ENCODE results near the gene ATP1A3. TPM values are rescaled to one million over a fixed set of nuclear protein-coding genes. Genes with fewer than 3 reads are reported as not detected.

The ATP1A3 gene
- total RNA-seq, 4 donors from 2014 or later = 0.55 TPM; not detected in 3

- intact Hi-C loops (cut with DNase I; ENCODE audit: low total_unique reads) = no loop called here
- peaks cover 0 to 5% of the 10 kb centered on the region in 2 donors for H3K27me3 ChIP-seq
- TF ChIP-seq, protein P1, sequence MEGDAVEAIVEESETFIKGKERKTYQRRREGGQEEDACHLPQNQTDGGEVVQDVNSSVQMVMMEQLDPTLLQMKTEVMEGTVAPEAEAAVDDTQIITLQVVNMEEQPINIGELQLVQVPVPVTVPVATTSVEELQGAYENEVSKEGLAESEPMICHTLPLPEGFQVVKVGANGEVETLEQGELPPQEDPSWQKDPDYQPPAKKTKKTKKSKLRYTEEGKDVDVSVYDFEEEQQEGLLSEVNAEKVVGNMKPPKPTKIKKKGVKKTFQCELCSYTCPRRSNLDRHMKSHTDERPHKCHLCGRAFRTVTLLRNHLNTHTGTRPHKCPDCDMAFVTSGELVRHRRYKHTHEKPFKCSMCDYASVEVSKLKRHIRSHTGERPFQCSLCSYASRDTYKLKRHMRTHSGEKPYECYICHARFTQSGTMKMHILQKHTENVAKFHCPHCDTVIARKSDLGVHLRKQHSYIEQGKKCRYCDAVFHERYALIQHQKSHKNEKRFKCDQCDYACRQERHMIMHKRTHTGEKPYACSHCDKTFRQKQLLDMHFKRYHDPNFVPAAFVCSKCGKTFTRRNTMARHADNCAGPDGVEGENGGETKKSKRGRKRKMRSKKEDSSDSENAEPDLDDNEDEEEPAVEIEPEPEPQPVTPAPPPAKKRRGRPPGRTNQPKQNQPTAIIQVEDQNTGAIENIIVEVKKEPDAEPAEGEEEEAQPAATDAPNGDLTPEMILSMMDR (IDR thresholded peaks at IDR 0.05) = no peak
- no peak for TF ChIP-seq POLR2A (IDR thresholded peaks at IDR 0.05)
- H3K4me1 ChIP-seq = peaks cover 0 to under 1% of the 10 kb centered on the region in 2 donors
- no peaks in the 10 kb centered on the region for H3K36me3 ChIP-seq
- DNase-seq = no peak
- no peak overlapping the region for H3K4me3 ChIP-seq
- H3K9me3 ChIP-seq = no peaks in the 10 kb centered on the region
- no peak overlapping the region for H3K27ac ChIP-seq
Measured at GRCh38 chr19:41988947-41989346, 5.1 kb downstream of the ATP1A3 start.

DNA sequence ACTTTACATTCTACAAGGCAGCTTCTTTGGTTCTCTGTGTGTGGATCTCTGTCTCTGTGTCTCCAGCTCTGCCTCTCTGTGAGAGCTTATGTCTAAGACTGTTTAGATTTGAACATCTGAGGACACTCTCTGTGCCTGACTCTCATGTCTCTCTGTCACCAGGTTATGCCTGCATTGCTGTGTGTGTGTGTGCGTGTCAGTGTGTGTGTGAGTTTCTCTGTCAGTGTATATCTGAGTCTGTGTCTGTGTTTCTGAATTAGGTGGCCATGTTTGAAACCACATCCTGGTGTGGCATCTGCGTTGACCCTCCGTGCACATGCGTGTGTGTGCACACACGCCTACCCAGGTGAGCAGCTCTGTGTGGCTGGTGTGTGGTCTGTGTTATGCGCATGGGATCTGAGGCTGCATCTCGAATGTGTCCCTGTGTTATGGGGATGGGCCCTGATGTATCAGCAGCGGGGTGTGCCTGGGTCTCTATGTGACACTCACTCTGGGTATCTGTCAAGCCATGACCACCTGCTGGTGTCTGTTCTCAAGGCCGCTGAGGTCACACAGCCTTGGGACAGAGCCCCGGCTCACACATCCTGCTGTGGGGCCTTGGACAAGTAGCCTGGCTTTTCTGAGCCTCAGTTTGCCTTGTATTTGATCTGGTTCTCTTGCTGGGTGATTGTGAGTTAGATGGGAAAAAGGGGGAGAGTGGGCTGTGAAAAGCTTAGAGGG lies 6.7 kb downstream of the ATP1A3 start:
- Histone ChIP-seq H3K27ac (no peak overlapping the region), H3K27me3 (no peaks in the 10 kb centered on the region), H3K36me3 (no peaks in the 10 kb centered on the region), H3K4me3 (no peak overlapping the region), H3K9me3 (no peaks in the 10 kb centered on the region), H3K4me1 (no peaks in the 10 kb centered on the region)
- intact Hi-C loops (cut with DNase I; ENCODE audit: low total_unique reads) = no loop called here
- no peak for TF ChIP-seq POLR2A (IDR thresholded peaks at IDR 0.05)
- TF ChIP-seq, protein P1 (IDR thresholded peaks at IDR 0.05) = no peak
- no peak for DNase-seq

DNA sequence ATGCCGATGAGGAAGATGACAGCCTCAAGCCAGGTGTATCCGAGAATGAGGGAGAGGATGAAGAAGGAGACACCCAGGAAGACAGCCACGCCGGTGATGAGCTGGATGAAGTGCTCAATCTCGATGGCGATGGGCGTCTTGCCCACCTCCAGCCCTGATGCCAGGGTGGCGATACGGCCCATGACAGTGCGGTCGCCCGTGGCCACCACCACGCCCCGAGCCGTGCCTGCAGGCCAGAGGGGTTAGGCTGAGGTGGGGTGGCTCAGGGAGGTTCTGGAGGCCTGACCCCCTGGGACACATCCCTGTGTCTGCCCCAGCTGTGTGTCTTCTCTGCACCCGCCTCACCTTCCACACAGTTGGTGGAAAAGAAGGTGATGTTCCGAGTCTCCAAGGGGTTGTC lies 9.1 kb downstream of the ATP1A3 start:
- H3K27ac ChIP-seq = no peak overlapping the region
- no peak overlapping the region for H3K4me3 ChIP-seq
- intact Hi-C loops (cut with DNase I; ENCODE audit: low total_unique reads) = no loop called here
- H3K27me3 ChIP-seq = no peaks in the 10 kb centered on the region
- H3K36me3 ChIP-seq = no peaks in the 10 kb centered on the region
- no peak for DNase-seq
- TF ChIP-seq, protein P1 (IDR thresholded peaks at IDR 0.05) = no peak
- no peaks in the 10 kb centered on the region for H3K9me3 ChIP-seq
- H3K4me1 ChIP-seq = no peaks in the 10 kb centered on the region

DNA sequence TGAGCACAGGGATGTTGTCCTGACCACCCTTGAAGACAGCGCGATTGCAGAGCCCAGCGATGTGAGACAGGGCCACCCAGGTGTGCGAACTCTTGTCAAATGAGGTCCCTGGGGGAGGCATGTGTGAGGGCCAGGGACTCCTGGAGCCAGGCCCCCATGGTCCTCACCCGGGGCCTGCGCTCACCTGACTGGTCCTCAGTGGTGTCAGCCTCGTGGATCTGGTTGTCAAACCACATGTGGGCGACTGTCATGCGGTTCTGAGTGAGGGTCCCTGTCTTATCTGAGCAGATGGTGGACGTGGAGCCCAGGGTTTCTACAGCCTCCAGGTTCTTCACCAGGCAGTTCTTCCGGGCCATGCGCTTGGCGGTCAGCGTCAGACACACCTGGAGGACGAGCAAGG lies 12.3 kb downstream of the ATP1A3 start:
- DNase-seq = no peak
- intact Hi-C loops (cut with DNase I; ENCODE audit: low total_unique reads) = no loop called here
- Histone ChIP-seq H3K36me3 (no peaks in the 10 kb centered on the region), H3K27ac (no peak overlapping the region), H3K9me3 (no peaks in the 10 kb centered on the region), H3K4me1 (no peaks in the 10 kb centered on the region), H3K4me3 (no peak overlapping the region), H3K27me3 (no peaks in the 10 kb centered on the region)
- TF ChIP-seq POLR2A (IDR thresholded peaks at IDR 0.05) = no peak
- TF ChIP-seq, protein P1 (IDR thresholded peaks at IDR 0.05) = no peak

- intact Hi-C loops (cut with DNase I; ENCODE audit: low total_unique reads) = no loop called here
Measured at GRCh38 chr19:41978470-41978869, 15.6 kb downstream of the ATP1A3 start.

More at GRCh38 chr19:41978470-41978869, 15.6 kb downstream of the ATP1A3 start:
- Histone ChIP-seq H3K9me3 (no peaks in the 10 kb centered on the region), H3K36me3 (no peaks in the 10 kb centered on the region), H3K4me1 (no peaks in the 10 kb centered on the region), H3K27me3 (no peaks in the 10 kb centered on the region), H3K4me3 (no peak overlapping the region), H3K27ac (no peak overlapping the region)
- DNase-seq = no peak
- TF ChIP-seq, protein P1 (IDR thresholded peaks at IDR 0.05) = no peak
- no peak for TF ChIP-seq POLR2A (IDR thresholded peaks at IDR 0.05)
